WI38 (cell line): ENCODE results near the gene TSHZ3.

Source experiments
- H3K4me3 ChIP-seq: 2 replicates; pipeline ENCODE4 v1.5.1; 2011; ENCODE audit warnings: low read depth, mild to moderate bottlenecking, control low read depth, low read length
- TF ChIP-seq, protein P1 (sequence below): IDR thresholded peaks from 2 replicates; pipeline ENCODE4 v1.5.1; 2012; ENCODE audit warnings: low read depth, mild to moderate bottlenecking, control low read depth, low read length

The TSHZ3 gene

DNA sequence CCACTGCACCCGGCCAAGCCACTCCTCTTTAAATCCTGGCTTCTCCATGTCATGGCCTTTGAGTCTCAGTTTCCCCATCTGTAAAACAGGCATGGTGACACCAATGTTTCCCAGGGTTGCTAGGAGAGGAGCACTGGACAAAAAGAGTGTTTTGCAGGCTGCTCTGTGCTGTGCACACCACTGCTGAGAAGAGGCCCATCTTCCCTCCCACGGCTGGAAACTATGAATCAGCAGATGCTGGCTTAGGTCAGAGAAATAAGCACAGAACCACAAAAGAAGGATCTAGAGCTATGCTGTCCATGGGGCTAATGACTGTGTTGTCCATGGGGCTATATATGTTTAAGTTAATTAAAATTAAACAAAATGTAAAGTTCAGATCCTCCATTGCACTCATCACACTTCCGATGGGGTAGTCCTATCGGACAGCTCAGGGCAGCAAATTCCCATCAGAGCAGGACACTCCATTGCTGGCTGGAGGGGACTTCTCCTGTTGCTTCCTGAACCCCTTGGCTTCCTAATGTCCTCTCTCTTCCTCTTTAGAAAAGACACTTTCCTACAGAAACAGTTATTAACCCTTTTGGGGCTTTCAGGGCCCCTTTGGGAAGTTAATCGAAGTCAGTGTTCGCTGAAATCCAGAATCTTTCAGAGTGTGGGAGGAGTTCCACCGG lies 37.1 kb downstream of the TSHZ3 start:
- no peak overlapping the region for H3K4me3 ChIP-seq
- TF ChIP-seq, protein P1, sequence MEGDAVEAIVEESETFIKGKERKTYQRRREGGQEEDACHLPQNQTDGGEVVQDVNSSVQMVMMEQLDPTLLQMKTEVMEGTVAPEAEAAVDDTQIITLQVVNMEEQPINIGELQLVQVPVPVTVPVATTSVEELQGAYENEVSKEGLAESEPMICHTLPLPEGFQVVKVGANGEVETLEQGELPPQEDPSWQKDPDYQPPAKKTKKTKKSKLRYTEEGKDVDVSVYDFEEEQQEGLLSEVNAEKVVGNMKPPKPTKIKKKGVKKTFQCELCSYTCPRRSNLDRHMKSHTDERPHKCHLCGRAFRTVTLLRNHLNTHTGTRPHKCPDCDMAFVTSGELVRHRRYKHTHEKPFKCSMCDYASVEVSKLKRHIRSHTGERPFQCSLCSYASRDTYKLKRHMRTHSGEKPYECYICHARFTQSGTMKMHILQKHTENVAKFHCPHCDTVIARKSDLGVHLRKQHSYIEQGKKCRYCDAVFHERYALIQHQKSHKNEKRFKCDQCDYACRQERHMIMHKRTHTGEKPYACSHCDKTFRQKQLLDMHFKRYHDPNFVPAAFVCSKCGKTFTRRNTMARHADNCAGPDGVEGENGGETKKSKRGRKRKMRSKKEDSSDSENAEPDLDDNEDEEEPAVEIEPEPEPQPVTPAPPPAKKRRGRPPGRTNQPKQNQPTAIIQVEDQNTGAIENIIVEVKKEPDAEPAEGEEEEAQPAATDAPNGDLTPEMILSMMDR: no peak

DNA sequence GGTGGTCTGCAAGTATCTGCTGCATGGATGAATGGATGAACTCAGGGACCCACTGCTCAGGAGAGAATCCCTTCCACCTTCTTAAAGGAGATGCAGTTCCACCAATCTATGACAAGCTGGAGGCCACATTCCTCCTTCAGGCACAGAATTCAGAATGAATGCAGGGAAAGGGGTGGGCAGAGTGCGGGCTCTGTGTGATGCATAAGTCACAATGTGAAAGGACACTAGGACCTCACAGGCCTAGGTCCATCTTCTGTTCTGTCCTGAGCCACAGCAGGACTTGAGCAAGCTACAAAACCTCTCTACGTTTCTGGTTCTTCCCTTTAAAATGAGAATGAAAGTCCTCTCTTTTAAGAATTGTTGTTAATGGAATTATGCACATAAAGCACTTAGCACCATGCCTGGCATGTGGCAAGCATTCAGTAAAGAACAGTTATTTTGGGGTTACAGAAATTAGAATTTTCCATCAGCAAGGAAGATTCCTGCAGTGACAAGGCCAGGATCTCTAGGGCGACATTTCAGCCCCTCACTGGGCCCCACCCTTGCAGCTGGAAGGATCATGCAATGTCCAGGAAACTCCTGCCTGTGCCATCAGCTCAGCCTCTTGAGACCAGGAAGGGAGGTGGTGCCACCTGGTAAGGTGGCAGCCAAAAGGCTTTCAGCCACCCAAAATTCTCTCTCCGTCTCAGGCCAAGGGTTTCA lies 38.7 kb downstream of the TSHZ3 start:
- H3K4me3 ChIP-seq: no peak overlapping the region
- TF ChIP-seq, protein P1: no peak

DNA sequence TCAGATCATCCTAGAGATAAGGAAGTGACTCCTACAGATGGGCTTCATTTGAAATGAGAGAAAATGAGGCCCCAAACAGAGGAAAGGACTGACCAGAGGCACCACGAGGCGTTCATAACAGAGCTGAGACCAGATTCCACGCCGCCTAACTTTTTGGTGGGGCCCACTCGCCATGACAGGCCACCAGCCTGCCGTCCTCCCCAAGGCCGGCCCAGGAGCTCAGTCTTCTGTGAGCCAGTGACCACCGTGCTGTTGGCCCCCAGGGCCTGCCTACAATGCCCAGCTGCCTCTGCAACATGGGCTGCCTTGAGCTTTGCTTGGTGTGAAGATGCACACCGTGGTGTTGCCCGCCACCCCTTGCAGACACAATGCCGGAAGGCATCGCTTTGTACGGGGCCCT lies 40.5 kb downstream of the TSHZ3 start:
- TF ChIP-seq, protein P1: no peak

DNA sequence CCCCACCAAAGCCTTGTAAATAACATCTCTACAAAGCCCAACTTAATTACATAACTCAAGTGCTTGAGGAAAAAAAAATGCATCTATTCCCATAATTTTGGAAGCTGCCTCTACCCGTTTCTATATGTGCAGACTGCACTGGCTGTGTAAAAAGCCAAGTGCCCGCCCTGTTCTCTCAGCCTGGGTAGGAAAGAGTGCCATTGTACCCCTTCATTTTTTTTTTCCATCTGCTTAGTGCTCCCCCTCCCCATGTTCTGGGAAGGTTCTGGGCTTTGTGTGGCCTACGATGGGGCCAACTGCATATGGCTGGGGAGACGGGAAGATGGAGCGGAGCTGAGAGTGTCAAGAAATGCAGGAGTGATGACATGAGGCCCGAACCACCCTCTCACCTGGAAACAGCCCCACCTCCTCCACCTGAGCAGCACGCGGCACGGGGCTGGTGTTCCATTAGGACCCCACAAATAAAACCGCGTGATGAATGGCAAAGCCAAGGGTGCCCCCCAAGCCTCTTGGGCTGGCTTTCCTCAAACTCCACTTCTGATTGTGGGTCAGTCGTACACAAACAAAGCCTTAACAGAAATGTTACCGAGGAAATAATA lies 42.1 kb downstream of the TSHZ3 start:
- no peak overlapping the region for H3K4me3 ChIP-seq
- TF ChIP-seq, protein P1: no peak

More for the DNA sequence above, 40.5 kb downstream of the TSHZ3 start:
- no peak overlapping the region for H3K4me3 ChIP-seq

DNA sequence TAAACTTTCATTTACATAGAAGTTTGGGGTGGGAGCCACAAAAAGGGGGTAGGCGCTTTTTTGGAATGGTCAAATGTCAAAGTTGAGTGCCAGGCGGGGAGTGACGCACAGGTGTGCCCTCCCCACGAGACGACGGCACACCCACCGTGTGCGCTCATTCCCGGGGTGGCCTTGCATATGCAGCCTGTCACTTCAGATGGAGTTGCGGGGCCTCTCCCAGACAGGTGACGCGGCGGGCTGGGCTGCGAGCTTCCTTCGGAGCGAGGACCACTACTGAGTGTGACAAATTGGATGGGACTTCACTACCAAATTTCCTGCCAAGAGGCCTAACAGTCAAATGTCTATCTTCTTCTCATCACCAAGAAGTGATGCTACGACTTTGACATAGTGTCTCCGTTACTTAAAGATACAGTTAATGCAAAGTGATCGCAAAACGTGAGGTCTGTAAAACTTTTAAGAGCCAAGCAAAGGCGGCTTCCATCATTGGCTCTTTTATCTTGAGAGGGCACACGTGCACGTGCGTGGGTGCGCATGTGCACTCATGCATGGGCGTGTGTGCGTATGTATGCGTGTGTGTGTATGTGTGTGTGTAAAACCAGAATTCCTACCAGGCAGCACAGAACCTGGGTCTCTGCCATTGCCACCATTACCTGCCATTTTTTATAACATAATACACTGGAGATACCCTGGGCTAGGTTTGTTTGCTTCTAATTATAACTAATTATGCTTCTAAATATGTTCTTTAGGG lies 43.1 kb downstream of the TSHZ3 start:
- TF ChIP-seq, protein P1: no peak
- no peak overlapping the region for H3K4me3 ChIP-seq

DNA sequence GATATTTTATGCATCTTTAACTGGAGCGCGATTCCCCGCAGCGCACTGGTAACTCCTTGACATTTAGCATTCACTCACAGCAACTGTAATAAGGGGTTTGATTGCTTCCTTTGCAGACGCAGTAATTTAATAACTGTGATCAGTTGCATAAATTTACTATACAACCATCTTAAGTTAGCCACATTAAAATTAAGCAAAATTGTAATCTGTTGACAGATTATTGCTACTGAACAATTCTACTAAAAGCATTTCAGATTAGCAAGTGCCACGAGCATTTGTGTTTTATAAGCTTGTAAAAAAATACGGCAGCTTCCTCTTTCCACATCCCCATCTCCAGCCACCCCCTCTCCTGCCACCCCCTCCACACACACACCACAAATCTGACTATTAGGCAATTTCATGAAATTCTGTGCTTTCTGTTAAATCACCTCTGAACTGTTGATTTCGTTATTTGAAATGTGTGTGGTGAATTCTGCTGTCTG lies 44.4 kb downstream of the TSHZ3 start:
- TF ChIP-seq, protein P1: no peak
- H3K4me3 ChIP-seq: no peak overlapping the region
